Endothelial cell (in vitro differentiated cells): ENCODE results near the gene FKBP5. TPM values are rescaled to one million over a fixed set of nuclear protein-coding genes. Genes with fewer than 3 reads are reported as not detected.
"Not testable (repeated sequence)": the region's sequence is repeated elsewhere in the genome, so short reads cannot be mapped to it uniquely, and the experiment has no call there.

Source experiments
- DNase-seq: peaks from one replicate; pipeline ENCODE4 v3.0.0; 2021; ENCODE audit warnings: low spot score
- H3K27ac Mint-ChIP-seq: one replicate; pipeline ENCODE4 v1.8.0; 2021; ENCODE audit warnings: mixed read lengths, inconsistent platforms; ENCODE audit not compliant: unreplicated experiment
- H3K27me3 Mint-ChIP-seq: one replicate; pipeline ENCODE4 v1.8.0; 2021; ENCODE audit warnings: mild to moderate bottlenecking, moderate library complexity, mixed read lengths, inconsistent platforms; ENCODE audit not compliant: unreplicated experiment
- H3K36me3 Mint-ChIP-seq: one replicate; pipeline ENCODE4 v1.8.0; 2021; ENCODE audit warnings: mild to moderate bottlenecking, low read depth, mixed read lengths, inconsistent platforms; ENCODE audit not compliant: unreplicated experiment
- H3K4me1 Mint-ChIP-seq: one replicate; pipeline ENCODE4 v1.8.0; 2021; ENCODE audit warnings: mild to moderate bottlenecking, mixed read lengths, inconsistent platforms; ENCODE audit not compliant: unreplicated experiment
- H3K4me3 Mint-ChIP-seq: one replicate; pipeline ENCODE4 v1.8.0; 2021; ENCODE audit warnings: mild to moderate bottlenecking, mixed read lengths, inconsistent platforms; ENCODE audit not compliant: unreplicated experiment
- H3K9me3 Mint-ChIP-seq: one replicate; pipeline ENCODE4 v1.8.0; 2021; ENCODE audit warnings: mixed read lengths, inconsistent platforms; ENCODE audit not compliant: unreplicated experiment
- total RNA-seq: library from RNA; stranded (reverse); fragmentation: NEBNext Ultra II Directional; extraction: Animal tissue kit (Norgen Biotek cat#: 25700); gene quantifications from one replicate; pipeline ENCODE4 v1.2.1, GENCODE V29; 2021; ENCODE audit not compliant: unreplicated experiment
- TF ChIP-seq, protein P1 (sequence below): fragments of 200-600 bp; sonication (generic); IDR thresholded peaks from one replicate; pipeline ENCODE4 v1.5.0; 2021; ENCODE audit warnings: antibody characterized with exemption; ENCODE audit not compliant: unreplicated experiment

The FKBP5 gene
- total RNA-seq, 1 donor from 2014 or later, result 7.2 TPM

DNA sequence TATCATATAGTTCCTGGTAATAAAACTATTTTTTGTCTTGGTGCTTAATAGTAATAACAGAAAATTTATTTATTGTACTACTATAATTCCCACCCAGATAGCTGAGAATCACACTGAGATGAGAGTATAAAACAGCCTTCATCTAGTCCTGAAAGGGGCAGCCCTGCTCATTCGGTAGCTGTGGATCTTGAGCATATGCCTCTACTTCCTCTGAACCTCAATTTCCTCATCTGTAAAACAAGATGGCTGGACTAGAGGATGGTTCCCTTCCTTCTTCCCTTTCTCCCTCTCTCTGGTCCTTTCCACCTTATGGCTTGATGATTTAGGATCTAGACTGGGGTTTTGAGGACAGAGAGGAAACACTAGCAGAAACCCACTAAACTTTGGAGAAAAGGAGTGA is 15.0 kb downstream of the FKBP5 start:
- Mint-ChIP-seq H3K4me3 (no peak overlapping the region), H3K36me3 (no peaks in the 10 kb centered on the region), H3K27me3 (no peaks in the 10 kb centered on the region), H3K27ac (no peak overlapping the region), H3K9me3 (no peaks in the 10 kb centered on the region), H3K4me1 (peaks cover 5% of the 10 kb centered on the region)
- TF ChIP-seq, protein P1, sequence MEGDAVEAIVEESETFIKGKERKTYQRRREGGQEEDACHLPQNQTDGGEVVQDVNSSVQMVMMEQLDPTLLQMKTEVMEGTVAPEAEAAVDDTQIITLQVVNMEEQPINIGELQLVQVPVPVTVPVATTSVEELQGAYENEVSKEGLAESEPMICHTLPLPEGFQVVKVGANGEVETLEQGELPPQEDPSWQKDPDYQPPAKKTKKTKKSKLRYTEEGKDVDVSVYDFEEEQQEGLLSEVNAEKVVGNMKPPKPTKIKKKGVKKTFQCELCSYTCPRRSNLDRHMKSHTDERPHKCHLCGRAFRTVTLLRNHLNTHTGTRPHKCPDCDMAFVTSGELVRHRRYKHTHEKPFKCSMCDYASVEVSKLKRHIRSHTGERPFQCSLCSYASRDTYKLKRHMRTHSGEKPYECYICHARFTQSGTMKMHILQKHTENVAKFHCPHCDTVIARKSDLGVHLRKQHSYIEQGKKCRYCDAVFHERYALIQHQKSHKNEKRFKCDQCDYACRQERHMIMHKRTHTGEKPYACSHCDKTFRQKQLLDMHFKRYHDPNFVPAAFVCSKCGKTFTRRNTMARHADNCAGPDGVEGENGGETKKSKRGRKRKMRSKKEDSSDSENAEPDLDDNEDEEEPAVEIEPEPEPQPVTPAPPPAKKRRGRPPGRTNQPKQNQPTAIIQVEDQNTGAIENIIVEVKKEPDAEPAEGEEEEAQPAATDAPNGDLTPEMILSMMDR, result no peak
- DNase-seq, result no peak

DNA sequence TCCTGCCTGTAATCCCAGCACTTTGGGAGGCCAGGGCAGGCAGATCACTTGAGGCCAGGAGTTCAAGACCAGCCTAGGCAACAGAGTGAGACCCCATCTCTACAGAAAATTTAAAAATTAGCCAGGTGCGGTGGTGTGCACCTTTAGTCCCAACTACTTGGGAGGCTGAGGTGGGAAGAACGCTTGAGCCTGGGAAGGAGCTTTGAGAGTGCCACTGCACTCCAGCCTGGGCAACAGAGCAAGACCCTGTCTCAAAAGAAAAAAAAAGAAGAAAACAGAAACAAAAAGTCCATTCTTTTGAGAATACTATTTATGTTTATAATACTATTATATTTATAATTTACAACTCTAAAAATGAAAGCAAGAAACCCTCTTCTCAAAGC is 15.4 kb downstream of the FKBP5 start:
- not testable (repeated sequence) for H3K27me3 Mint-ChIP-seq, H3K4me3 Mint-ChIP-seq, H3K9me3 Mint-ChIP-seq, DNase-seq, H3K4me1 Mint-ChIP-seq, H3K36me3 Mint-ChIP-seq, H3K27ac Mint-ChIP-seq

DNA sequence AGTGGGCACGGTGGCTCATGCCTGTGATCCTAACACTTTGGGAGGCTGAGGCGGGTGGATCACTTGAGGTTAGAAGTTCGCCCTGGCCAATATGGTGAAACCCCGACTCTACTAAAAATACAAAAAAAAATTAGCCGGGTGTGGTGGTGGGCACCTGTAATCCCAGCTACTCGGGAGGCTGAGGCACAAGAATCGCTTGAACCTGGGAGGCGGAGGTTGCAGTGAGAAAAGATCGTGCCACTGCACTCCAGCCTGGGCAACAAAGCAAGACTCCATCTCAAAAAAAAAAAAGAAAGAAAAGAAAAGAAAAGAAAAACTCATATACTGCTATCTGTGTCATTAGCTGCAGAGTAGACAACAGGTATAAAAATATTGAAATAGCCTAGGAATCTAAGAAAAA is 18.3 kb downstream of the FKBP5 start:
- H3K4me1 Mint-ChIP-seq, H3K36me3 Mint-ChIP-seq, H3K27me3 Mint-ChIP-seq: not testable (repeated sequence)

DNA sequence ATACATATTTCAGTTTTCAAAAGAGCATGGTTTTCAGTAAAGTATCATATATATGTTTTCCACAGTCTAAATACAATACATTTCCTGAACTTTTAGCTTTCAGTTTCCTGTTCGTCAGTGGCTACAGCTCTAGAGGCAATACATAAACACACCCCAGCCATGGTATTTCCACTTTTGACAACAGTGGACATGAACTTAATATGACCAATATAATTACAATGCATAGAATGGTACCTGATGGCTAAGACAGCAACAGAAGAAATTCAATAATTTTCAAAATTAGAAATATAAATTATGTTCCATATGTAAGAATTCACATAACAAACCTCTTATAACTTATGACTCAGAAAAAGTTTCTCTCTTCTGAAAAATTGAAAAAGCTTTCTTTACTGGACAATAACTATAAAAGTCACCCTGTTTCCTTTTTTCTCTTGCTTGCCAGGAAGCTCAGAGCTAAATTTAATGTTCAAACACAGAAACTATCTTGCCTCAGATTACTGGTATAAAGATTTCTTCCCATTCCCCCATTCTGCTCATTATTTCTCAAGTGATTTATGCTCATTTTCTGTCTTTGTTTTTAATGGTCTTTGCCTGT is 19.2 kb downstream of the FKBP5 start:
- H3K27me3 Mint-ChIP-seq, result no peaks in the 10 kb centered on the region
- H3K4me1 Mint-ChIP-seq, result peaks cover 5% of the 10 kb centered on the region
- no peaks in the 10 kb centered on the region for H3K9me3 Mint-ChIP-seq
- no peak for DNase-seq
- H3K27ac Mint-ChIP-seq, result peak overlapping the region; percentile 75
- H3K36me3 Mint-ChIP-seq, result no peaks in the 10 kb centered on the region
- no peak overlapping the region for H3K4me3 Mint-ChIP-seq
- TF ChIP-seq, protein P1, result no peak

More for the DNA sequence above, 18.3 kb downstream of the FKBP5 start:
- DNase-seq, H3K9me3 Mint-ChIP-seq, H3K27ac Mint-ChIP-seq, H3K4me3 Mint-ChIP-seq: not testable (repeated sequence)

DNA sequence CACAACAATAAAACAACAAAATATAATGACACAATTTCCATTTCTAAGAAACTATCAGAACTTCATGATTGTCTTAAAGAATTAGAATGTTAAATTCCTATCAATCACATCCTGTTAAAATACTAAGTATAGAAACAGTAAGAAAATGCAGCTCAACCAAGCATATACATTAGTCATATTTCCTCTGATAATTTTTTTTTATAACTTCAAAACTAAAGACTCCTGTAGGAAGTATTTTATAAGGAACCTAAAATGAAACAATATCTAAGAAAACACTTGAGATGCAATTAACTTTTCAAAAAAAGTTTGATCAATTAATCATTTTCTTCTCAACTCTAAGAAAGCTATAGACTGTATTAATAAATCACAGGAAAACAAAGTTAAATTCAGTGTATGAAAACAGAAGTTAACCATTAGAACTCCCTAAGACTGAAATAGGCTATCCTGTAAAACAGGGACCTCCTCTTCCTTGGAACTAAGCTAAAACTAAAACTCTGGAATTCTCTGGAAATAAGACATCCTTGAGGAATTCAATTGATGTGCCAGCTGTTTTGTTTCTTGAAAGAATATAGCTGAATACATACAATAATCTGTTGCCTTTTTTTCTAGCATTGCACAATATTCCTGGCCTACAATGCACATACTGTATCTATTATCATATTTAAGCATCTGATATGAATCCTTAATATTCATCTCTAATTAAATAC is 19.8 kb downstream of the FKBP5 start:
- H3K9me3 Mint-ChIP-seq, result no peaks in the 10 kb centered on the region
- no peak for DNase-seq
- H3K4me3 Mint-ChIP-seq, result no peak overlapping the region
- no peaks in the 10 kb centered on the region for H3K27me3 Mint-ChIP-seq
- TF ChIP-seq, protein P1, result no peak
- H3K27ac Mint-ChIP-seq, result peak overlapping the region; percentile 75
- H3K4me1 Mint-ChIP-seq, result peaks cover 5% of the 10 kb centered on the region
- H3K36me3 Mint-ChIP-seq, result no peaks in the 10 kb centered on the region

DNA sequence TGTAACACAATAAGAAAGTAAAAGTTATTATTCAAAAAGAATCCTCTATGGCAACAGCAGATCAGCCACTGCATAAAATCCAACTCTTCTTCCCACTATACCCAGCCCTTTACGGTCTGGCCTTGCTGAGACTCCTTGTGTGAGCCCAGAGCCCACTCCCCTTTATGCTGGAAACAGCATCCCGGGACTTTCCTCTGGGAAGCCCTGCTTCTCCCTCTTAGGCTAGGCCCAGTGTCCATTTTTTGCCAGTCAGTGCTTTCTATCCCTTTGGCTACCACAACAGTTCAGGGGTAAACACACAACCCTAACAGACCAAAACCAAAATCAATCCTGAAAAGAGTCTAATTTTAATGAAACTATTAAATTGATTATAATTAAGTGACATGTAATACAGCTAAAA is 20.6 kb downstream of the FKBP5 start:
- Mint-ChIP-seq H3K27ac (no peak overlapping the region), H3K9me3 (no peaks in the 10 kb centered on the region), H3K4me3 (no peak overlapping the region), H3K36me3 (no peaks in the 10 kb centered on the region), H3K4me1 (peaks cover 5% of the 10 kb centered on the region), H3K27me3 (no peaks in the 10 kb centered on the region)
- DNase-seq, result no peak
- TF ChIP-seq, protein P1, result no peak
